NCI-H1417 (cell line): ENCODE data around the gene LRRC56.

Experiments used
- DNase-seq, 3 experiments: peaks; one replicate each; lab custom pipeline; 2025; lab: John Stamatoyannopoulos, UW

The LRRC56 gene

DNA sequence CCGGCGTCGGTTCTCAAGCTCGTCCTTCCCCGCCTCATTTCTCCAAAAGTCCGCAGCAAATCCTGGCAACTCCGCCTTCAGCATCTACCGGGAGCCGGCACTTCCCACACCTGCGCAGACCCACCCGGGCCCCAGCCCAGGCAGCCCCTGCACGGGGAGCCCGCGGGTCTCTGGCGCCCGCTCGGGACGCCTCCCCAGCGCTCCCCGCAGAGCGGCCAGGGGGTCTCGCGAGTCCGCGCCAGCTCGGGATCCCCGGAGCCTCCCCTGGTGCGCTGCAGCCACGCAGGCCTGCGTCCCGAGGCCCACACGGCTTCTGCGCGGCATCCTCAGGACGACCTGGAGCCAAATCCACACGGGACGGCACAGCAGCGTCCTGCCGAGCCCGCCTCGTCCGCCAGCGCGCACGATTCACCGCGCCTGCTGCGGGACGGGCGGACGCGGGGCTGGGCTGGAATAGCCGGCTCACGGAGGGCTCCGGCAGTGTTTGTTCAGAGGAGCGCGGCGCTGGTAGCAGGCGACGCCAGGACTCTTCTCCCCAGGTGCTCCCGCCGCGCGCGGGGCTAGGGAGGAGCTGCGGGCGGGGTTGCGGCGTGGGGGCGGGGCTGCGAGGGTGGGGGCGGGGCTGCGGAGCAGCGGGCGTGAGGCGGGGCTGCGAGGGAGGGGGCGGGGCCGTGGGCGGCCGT, 38.1 kb downstream of the LRRC56 start:
- DNase-seq: peak; percentile 78 to 89 (median 87)

DNA sequence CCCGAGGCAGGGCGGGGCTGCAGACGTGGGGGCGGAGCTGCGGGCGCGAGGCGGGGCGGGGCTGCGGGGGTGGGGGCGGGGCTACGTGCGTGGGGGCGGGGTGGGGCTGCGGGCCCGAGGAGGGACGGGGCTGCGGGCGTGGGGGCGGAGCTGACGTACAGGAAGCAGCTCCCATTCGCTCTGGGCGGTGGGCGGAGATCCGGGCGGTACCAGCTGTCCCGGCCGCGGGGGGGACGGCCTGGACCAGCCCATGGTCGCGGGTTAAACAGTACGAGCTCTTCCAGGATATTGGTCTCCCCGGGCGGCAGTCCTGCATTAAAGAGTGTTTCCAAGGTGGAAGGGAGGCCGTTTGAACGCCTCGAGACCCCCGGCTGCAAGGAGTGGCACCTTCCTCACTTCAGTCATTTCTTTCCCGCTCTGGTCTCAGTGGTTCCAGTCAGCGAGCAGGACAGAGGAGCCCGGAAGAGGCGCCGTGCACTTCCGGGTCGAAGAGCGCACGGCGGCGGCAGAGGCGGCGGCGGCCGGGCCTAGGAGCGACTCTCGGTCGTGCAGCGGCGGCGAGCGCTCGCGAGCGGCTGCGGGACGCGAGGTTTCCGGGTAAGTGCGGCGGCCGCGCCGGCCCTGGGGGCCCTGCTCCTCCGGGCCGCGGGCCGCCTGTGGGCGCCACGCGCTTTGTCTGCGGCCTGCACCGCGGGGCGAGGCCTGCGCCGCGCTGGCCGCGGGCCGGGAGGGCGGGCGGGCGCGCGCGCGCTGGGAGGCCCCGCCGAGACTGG, 38.9 kb downstream of the LRRC56 start, which contains the start of gene PHRF1:
Gene PHRF1, plus strand, starts transcription at position 475 of the 773 bp plus-strand sequence. CDS start 5,043 bp downstream, outside the sequence.
- DNase-seq: peak; percentile 94 to 98 (median 97)

DNA sequence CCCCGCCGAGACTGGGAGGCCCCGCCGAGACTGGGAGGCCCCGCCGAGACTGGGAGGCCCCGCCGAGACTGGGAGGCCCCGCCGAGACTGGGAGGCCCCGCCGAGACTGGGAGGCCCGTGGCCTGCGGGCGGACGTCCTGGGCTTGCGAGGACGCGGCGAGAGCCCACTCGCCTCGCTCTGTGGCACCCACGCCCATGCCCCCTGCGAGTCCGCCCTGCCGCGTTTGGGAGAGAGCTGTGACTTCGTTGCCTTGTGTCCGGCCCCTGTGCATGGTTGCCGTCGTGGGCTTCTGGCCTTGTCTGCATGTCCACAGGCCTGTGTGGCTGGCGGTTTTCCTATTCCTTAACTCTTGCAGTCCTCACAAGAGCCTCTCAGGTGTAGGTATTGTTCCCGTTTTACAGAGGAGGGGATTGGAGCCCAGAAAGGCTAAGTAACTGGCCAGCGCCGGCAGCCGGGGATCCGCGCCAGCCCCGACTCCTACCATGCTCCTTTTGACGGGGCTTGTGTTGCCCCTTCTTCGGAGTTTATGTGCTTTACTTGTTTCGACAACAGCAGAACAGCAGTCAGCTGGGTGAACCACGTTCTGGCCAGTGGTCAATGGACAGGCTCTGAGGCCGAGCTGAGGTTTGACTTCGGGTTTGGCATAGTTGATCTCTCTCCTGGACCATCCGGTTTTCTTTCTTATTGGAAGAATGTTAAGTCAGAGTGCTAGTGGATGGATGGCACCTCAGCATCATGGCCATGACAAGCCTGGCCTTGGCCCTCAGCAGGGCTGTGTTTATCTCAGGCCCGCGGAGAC, 39.7 kb downstream of the LRRC56 start:
- no peak for DNase-seq

DNA sequence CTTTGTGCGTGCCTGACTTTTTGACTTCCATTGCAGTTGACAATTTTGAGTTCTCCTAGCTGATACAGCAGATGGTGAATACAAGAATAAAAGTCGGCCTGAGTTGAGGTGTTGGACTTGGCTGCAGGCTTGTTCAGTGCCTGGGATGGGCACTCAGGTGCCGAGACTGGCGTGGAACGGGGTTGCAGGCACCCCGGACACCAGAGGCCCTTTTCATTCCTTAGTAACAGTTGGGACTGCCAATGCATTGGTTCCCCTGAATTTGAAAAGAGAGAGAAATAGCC, 40.2 kb downstream of the LRRC56 start:
- no peak for DNase-seq

DNA sequence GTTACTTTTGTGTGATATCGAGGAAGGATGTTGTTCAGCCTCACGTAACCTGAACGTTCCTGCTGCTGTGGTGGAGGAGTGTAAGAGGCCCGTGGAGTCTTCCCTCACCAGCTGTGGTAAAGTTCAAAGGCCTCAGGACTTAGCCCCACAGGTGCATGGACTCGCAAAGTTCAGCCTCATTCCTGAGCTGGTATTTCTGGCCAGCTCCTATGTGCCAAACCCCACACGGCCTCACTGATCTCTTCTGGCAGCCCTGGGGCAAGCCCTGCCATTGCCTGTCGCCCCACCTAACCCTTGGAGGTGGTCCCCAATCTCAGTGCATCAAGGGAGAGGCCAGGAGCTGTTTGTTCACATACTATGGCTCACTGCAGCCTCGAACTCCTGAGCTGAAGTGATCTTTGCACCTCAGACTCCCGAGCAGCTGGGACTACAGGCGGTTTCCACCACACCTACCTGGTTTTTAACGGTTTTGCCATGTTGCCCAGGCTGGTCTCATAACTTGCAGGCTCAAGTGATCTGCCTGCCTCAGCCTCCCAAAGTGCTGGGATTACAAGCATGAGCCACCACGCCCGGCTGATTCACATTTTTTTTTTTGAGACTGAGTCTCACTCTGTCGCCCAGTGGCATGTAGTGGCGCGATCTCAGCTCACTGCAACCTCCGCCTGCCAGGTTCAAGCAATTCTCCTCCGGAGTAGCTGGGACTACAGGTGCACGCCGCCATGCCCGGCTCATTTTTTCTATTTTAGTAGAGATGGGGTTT, 41.1 kb downstream of the LRRC56 start:
- DNase-seq: no peak

DNA sequence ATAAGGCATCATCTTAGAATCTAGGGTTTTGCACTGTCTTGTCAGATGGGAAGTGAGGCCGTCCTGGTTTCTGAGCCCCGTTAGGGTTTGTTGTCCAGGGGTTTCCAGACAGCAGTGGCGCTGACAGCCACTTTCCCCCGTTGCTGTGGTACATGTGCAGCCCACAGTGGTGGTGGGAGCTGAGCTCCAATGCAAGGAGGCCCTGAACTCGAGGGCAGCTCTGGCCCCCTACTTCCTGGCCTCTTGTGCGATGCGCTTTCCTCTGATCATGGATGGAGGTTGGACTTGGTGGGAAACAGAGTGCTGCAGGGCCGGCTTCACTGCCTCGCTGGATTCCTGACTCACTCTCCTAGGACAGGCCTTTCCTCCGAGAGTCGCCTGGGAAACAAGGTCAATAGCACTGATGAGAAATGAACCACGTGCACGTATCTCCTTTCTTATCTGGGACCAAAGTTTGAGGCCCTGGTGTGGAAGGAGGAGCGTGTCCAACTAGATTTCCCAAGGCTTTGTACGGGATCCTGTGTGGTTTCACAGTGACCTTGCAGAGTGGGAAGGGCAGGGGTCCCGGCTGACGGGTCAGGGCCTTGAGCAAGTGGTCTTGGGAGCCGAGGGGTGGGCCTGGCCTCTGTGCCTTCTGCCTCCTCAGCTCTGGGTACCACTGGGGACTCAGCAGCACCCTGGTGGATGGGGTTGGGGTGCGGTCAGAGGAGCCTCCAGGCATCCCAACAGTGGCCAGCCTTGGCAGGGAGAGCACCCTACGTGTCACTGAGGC, 42.7 kb downstream of the LRRC56 start:
- no peak for DNase-seq

DNA sequence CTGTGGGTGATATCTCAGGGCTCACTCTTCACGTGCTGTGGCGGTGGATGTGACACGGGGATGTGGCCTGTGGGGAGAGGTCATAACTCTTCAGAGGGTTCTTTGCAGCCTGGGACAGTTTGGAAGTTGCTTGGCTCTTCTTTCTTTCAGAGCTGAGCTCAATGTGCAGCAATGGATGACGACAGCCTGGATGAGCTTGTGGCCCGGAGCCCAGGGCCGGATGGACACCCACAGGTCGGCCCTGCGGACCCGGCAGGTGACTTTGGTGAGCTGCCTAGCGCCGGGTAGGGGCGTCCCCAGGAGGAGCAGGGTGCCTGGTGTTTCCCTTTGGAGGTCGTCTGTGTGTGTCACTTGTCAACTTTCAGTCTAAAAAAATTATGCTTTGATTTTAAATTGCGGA, 44.0 kb downstream of the LRRC56 start:
- no peak for DNase-seq

DNA sequence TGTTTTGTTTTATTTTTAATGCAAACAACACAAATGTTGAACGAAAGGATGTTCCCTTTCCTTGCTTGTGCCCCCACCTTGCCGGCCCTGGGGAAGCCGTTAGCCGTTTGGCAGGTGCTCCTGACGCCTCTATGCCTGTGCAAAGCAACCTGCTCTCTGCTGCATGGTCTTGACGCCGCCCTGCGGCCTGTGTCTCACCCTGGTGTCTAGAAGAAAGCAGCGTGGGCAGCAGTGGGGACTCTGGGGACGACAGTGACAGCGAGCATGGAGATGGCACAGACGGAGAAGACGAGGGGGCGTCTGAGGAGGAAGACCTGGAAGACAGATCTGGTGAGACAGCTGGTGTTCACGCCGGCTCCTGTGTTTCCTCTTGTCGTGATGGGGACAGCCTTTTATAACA, 44.4 kb downstream of the LRRC56 start:
- no peak for DNase-seq

DNA sequence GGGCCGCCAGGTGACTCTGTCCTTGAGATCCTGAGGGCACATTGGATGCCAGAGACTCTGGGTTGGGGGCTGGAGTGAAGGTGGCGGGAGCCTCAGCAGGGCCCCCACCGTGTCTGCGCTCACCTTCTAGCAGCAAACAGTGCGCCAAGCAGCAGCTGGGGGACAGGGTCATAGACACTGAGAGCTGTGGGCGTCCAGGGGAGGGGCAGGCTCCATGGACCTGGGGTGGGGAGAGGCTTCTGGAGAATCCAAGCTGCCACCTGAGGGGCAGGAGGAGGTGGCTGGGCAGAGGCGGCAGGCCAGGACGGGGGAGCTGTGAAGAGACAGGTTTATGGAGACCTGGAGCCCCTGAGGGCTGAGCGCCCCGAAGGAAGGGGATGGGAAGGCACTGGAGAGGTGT, 47.0 kb downstream of the LRRC56 start:
- no peak for DNase-seq

DNA sequence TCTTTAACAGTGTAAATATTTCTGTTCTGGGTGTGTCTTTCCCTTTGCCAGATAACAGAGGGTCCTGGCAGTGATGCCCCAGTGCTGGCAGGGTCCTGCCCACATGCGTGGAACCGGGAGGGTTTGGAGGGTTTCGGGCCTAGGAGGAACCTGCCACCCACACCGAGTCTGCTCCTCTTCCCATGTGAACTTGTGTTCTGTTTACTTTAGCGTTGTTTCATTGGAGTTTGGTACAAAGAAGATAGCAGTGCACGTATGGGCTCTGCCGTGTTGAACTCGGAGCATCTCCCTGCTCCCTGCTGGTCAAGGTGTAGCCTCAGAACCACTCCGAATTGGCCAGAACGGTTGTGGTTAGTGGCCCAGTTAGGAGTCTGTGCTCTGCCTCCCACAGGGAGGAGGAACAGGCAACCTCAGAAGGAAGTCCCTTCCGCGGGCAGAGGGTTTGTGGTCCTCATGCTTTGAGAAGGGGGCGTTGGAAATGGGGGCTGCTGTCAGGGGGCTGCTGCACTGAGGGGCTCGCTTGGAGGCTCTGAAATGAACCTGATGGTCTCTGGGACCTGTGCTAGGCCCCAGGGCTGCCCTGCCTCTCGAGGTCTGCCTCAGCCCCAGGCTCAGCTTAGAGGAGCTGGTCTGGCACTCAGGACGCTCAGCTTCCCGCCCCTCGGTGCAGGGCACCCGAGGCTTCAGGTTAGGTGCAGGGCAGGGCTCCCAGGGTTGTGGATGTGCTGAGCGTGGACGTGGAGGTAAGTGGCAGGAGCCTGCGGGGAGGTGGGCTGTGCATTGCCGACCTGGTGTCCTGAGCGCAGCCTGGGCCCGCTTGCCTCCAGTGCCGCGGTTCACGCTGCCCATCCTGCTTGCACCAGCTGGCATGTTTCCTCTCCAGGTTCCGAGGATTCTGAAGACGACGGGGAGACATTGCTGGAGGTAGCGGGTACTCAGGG, 49.3 kb downstream of the LRRC56 start:
- no peak for DNase-seq

DNA sequence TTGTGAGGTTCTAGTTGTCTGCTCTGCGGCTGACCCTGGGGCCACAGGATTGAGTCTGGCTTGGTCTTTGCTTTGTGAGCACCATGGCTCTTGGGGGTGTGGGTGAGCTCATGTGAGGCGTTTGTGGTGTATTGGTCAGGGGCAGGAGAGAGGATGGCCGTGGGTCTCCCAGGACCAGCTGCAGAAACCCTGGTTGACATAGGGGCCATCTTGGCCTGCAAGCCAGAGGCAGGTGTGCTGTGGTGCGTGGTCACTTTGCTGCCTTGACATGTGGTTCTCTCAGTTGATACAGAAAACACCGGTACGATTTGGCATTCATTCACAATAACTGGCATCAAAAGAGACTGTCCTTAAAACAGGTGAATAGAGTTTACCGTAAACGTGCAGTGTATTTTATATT, 50.2 kb downstream of the LRRC56 start:
- no peak for DNase-seq

DNA sequence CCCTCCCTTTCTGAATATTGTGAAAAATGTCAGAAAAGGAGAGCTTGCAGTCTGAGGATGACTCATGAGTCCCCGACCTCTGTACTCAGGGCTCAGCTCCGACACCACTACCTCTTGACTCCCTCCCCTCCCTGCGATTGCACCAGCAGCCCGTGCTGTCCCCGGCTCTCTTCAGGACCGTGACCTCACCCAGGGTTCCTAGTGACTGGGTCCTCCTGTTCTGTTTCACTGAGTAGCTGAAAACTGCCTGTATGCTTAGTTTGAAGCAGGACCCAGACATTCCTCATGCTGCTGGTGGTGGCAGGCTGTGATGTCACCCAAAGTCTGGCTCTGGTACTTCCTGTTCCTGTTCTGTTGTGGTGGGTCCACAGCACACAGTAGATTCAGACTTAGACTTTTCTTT, 50.7 kb downstream of the LRRC56 start:
- DNase-seq: no peak

DNA sequence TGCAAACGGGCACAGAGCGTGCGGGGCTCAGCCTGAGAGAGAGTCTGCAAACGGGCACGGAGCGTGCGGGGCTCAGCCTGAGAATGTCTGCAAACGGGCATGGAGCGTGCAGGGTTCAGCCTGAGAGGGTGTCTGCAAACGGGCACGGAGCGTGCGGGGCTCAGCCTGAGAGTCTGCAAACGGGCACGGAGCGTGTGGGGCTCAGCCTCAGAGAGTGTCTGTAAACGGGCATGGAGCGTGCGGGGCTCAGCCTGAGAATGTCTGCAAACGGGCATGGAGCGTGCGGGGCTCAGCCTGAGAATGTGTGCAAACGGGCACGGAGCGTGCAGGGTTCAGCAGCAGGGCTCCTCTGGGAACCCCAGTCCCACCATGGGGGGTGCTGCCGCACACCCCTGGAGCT, 52.5 kb downstream of the LRRC56 start:
- DNase-seq: no peak

DNA sequence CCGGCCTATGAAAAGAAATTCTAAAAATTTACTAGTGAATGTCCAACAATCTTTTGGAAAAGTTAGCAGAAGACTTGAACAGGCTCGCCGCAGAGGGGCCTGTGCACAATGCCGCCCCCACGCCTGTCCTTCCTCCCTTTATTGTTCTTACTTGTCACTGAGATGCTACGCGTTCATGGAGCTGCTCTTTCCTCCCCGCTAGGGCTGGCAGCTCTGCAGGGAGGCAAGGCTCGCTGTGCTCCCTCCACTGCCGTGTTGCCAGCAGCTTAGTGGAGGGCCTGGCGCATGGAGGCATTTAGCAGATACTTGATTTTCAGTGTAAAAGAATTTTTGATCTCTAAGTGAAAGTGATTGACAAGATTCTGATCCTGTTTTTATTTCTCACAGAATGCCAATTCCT, 53.7 kb downstream of the LRRC56 start:
- DNase-seq: no peak

DNA sequence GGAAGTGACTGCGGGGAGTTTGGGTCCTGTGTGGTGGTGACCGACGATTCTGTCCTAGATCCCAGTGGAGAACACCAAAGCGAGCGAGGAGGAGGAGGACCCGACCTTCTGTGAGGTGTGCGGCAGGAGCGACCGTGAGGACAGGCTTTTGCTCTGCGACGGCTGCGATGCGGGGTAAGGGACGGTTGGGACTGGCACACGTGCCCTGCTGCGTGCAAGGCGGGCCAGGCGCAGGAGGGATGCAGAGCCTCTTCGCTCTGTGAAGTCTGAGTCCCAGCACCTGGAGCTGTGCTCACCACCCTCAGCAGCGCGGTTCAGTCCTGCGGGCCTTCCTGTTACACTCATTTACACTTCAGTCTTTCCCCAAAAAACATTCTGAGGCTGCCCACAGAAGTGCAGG, 55.2 kb downstream of the LRRC56 start:
- no peak for DNase-seq

DNA sequence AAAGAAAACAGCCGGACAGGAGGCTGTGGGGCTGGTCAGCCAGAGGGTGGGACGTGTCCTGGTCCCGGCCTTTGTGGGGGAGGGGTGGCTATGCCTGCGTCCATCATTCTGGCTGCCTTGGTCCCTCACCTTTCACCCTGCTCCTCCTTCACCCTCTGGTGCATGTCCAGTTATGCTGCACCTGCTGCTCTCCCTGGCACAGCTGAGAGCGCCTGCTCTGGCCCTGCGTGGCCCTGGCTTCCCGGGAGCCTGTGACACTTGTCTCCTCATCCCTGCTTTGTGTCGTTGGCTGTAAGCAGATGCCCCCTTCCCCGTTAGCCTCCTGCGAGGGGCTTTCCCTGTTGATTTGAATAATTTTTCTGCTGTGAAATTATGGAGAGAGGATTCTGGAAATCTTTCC, 55.6 kb downstream of the LRRC56 start:
- DNase-seq: no peak

DNA sequence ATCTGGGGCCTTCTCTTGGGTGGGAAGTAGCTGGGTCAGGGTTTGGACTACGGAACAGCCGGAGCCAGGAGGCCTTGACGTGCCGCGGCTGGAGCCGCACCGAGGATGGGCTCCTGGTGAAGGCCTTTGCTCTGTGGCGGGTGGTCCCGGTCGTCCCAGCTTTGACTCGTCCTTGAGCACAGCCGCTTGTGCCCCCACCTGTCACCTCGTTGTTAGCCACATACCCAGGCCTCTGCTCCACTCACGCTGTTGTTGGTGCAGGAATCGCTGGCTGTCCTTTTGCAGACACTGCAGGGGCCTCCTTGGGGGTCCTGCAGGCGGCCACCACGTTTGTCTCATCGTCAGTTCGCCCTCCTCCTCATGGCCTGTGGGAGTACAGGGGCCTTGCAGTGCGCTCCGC, 56.0 kb downstream of the LRRC56 start:
- DNase-seq: no peak

DNA sequence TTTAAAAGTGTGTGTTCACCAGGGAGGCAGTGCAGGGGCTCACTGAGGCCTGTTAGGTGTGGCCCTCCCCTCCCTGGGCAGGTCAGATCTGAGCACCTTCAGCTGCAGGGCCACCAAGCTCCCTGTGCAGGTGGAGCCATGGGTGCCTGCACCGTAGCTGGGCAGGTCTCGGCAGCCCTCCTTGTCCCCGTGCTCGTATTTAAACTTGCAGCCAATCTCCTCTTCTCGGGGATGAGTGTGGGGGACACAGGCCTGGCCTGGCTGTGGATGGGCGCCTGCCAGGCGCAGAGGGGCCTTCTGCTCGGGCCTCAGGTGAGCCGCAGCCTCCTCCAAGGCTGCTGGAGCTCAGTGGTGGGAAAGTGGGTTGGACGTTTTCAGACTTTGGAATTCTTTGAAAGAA, 58.1 kb downstream of the LRRC56 start:
- no peak for DNase-seq

DNA sequence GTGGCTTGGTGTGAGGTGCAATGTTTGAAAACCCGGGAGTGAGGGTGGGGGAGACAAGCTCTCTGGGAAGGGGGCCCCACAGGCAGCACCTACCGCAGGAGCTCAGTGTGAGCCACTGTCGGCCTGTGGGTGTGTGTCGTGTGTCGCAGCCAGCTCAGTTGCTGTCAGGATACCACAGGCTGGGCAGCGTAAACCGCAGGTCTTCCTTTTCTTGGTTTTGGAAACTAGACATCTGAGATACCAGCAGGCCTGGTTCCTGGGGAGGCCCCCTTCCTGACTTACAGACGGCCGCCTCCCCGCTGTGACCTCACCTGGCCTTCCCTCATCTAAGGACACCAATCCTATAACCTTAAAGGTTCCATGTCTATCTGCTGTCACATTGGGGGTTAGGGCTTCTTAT, 59.0 kb downstream of the LRRC56 start:
- no peak for DNase-seq

DNA sequence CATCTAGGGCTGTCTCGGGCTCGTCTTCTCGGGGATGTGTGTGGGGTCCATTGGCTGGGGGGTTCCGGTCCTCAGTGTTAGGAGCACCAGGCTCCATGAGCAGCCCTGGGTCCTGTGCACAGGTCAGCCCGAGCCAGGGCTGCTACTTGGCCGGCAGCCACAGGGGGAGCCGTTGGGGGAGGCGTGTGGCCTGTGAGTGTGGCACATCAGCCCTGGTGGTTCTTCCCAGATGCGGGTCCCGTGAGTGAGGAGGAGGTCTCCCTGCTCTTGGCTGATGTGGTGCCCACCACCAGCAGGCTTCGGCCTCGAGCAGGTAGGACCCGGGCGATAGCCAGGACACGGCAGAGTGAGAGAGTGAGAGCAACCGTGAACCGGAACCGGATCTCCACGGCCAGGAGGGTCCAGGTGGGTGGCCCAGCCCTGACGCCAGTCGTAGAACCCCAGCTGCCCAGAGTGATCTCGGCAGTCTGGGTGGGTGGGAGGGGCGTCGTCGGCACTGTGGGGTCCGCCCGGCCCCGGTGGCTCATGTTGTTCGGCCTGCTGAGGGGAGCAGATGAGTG, 59.9 kb downstream of the LRRC56 start:
- DNase-seq: no peak
